GM18951 (cell line): Measurements from ENCODE around the gene CHKB.

ENCODE experiments used
- POLR2A ChIP-seq: IDR thresholded peaks from 4 replicates; pipeline ENCODE4 v1.6.1; 2011; ENCODE audit warnings: mild to moderate bottlenecking; ENCODE audit not compliant: insufficient read length, insufficient read depth; ENCODE audit errors: extremely low read depth
- in situ Hi-C: fragments of 300-500 bp; cut with MboI; formaldehyde crosslinking; loops from one replicate; pipeline ENCODE4 v1.12.0; 2022; ENCODE audit warnings: low sequenced_read_pairs, mixed read lengths, inconsistent platforms; ENCODE audit not compliant: unreplicated experiment

Gene CHKB

DNA sequence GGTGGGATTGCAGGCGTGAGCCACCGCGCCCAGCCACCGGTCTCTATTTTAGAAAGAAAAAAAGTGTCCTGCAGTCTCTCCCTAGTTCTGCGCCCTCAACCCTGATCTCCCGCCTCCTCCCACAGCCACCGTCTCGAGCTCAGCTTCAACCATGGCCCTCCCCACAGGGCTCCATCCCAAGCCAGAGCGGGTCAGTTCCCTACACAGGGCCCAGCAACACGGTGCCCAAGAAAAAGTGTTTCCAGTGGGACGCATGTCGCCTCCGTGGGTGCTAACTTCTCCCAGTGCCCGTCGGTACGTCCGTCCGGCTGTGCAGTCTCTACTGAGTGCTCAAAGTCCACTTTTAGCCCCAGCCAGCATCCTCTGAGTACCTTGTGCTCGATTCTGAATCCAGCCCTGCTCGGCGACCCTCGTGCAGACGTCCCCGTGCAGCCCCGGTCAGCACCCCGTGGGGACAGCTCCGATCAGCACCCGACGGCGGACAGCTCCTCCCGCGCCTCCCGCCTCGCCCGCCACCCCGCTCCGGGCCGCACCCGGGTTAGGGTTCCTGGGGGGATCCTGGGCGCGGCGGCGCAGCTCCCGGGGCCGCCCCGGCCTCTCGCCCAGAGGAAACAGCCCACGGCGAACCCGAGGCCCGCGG lies 17.3 kb upstream of the CHKB start:
- in situ Hi-C loops, result no loop called here
- TF ChIP-seq POLR2A, result no peak

DNA sequence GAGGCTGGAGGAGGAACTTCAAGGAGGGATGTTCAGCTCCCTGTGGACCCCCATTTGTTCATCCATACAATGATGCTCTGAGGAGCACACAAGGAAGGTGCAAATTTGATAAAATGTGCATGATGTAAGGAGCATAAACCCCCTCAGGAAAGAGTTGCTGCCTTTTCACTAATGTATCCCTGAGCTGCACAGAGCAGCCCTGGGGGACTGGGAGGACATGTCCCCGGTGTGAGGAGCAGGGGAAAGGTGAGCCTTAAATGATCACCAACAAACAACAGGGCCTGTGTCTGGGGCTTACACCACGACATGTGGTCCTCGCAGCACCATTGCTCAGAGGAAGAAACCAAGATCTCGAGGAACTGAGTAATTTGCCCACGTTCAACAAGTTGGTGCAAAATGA lies 14.4 kb upstream of the CHKB start:
- in situ Hi-C loops, result no loop called here
- TF ChIP-seq POLR2A, result no peak

DNA sequence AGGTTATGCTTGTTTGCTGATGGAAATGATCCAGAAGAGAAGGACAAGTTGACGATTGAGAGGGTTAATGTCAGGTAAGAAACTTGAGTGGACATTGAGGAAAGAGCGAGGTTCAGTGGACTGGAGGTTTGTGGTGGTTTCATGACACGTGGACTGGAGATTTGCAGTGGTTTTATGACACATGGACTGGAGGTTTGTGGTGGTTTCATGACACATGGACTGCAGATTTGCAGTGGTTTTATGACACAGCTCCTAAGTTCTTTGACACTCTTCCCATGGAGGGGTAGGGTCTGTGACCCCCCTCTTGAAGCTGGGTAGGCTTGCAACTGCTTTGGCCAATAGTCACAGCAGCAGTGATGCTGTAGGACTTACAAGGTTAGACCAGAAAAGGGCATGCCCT lies 12.5 kb upstream of the CHKB start:
- in situ Hi-C loops, result no loop called here
- TF ChIP-seq POLR2A, result no peak

- TF ChIP-seq POLR2A, result no peak
- in situ Hi-C loops, result no loop called here
Observed at GRCh38 chr22:50587407-50587806, 4.8 kb upstream of the CHKB start.

DNA sequence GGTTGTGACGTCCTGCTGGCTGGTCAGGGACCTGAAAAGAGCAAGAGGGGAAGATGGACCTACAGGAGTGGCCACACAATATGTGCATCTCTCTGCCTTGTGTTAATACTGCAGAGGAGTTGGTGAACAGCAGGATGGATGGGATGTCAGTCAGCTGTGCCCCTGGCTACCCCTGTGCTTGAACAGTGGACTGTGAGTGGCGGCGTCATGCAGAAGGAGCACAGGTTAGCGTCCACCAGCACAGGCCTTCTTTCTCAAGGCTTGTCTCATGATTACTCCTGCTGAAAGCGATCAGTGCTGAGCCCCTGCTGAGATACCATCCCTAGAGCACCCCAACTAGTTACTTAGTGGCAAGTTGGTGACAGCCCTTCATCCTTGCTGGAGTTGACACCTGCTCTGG lies 3.8 kb upstream of the CHKB start:
- no peak for TF ChIP-seq POLR2A
- in situ Hi-C loops, result no loop called here

DNA sequence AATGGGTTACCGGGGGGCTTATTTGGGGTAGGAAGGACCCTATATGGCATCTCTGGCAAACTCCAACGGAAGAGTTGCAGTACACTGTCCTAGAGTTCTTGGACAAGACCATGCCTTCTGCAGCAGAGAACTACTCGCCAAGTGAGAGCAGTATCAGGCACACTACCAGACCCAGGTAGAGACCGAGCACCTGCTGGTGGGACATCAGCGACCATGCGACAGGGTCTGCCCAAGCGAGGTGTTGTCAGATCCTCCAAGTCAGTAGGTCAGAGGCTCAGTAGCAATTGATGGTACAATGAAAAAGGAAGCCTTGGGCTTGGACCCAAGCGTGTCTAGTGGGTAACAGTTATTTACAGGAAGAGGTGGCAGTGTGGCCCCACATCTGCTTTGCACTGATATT lies 3.1 kb upstream of the CHKB start:
- in situ Hi-C loops, result no loop called here
- TF ChIP-seq POLR2A, result no peak

- no peak for TF ChIP-seq POLR2A
- in situ Hi-C loops, result no loop called here
Observed at GRCh38 chr22:50585238-50585637, 2.6 kb upstream of the CHKB start.

DNA sequence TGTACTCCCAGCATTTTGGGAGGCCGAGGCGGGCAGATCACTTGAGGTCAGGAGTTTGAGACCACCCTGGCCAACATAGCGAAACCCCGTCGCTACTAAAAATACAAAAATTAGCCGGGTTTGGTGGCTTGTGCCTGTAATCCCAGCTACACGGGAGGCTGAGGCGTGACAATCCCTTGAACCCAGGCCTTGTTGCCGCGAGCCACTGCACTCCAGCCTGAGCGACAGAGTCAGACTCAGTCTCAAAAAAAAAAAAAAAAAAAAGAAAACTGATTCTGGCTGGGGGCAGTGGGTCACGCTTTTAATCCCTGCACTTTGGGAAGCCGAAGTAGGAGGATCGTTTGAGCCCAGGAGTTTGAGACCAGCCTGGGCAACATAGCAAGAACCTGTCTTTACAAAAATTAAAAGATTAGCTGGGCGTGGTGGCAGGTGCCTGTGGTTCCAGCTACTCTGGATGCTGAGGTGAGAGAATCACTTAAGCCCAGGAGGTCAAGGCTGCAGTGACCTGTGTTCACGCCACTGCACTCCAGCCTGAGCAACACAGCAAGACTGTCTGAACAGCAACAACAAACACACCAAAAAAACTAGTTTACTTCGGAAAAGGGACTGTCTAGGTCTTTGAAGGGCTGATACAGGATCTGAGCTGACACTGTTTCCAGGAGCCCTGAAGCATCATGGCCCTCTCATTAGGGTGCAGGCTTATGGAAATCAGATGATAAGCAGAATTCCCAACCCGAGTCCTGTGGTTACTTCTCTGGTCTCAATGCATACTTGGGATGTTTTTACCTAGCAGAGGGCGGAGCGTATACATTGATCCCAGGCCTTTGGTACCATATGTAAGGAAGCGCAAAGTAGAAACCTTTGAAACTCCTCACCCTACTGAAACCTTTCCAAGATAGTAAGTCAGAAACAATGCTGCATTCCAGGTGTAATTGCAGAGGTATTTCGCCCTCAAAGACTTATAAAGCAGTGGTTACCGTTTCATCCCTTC lies 1.8 kb upstream of the CHKB start:
- in situ Hi-C loops, result no loop called here
- TF ChIP-seq POLR2A, result no peak

GRCh38 chr22:50583294-50583861 lies 729 bp upstream of the CHKB start:
- in situ Hi-C loops, result no loop called here
- no peak for TF ChIP-seq POLR2A

DNA sequence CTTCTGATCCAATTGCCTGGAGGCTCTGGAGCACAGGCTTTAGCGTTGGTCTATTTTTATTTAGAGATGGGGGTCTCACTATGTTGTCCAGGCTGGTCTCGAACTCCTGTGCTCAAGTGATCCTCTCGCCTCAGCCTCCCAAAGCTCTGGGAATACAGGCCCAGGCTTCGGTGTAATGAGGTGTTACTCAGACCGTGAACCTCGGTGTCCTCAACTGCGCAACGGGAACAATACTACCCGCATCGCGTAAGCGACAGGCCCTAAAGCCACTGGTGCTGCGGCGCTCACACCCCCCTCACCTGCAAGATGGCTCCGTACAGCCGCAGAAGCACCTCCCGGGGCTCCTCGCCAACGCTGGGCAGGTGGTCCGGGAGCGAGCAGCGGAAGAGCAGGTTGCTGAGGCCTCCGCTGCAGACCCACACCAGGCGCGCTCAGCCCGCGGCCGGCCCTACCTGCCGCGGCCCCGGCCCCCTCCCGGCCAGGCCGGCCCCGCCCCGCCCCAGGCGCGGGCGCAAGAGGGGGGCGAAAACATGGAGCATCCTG lies 628 bp downstream of the CHKB start:
- in situ Hi-C loops, result no loop called here
- TF ChIP-seq POLR2A, result no peak

GRCh38 chr22:50581031-50581949 lies 1.4 kb downstream of the CHKB start:
- in situ Hi-C loops, result no loop called here

GRCh38 chr22:50579752-50580151 lies 2.9 kb downstream of the CHKB start:
- in situ Hi-C loops, result no loop called here

More at GRCh38 chr22:50581031-50581949, 1.4 kb downstream of the CHKB start:
- TF ChIP-seq POLR2A, result no peak

More at GRCh38 chr22:50579752-50580151, 2.9 kb downstream of the CHKB start:
- no peak for TF ChIP-seq POLR2A
